Stimulated activated CD8-positive, alpha-beta memory T cell treated with anti-CD3 and anti-CD28 coated beads, Interleukin-12 subunit alpha, Interleukin-12 subunit beta, amount 100 ng/mL, for 24 hours (primary cell): ENCODE results near the gene GLI1.
"Not testable (repeated sequence)": the region's sequence is repeated elsewhere in the genome, so short reads cannot be mapped to it uniquely, and the experiment has no call there.

Source experiments
- DNase-seq: peaks from one replicate; pipeline ENCODE4 v3.0.0-alpha.2; 2020; ENCODE audit errors: extremely low read depth

Gene GLI1

DNA sequence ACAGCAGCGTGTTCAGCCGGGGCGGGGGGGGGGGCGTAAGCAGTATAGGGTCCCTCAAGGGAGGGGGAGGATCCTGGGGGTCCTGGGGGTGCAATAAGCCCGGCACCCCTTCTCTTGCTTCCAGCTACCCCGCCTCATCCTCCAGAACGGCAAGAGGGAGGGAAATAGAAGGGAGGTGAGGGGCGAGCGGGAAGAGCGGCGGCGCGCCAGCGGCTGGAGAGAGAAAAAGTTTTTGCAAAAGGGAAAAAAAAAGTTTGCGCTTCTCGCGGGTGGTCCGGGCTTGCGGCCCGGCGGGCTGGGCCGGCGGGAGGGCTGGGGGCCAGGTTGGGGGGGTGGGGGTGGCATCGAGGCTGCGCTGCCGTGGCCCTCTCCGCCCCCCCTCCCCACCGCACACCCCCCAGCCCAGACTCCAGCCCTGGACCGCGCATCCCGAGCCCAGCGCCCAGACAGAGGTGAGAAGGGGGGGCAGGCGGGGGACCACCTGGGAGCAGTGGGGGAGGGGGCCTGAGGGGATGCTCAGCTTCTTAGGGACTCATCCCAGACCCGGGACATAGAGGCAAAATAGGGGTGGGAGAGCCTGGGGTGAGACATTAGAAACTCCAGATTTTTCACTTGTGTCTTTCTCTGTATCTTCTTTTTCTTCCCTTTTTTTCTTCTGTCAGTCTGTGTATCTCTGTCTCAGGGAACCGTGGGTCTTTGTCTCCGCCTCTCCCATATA is at the start of gene GLI1:
Gene GLI1 (plus strand): TSS at position 36 of the 718 bp plus-strand sequence. CDS start 3,907 bp downstream, outside the sequence.
- no peak for DNase-seq

DNA sequence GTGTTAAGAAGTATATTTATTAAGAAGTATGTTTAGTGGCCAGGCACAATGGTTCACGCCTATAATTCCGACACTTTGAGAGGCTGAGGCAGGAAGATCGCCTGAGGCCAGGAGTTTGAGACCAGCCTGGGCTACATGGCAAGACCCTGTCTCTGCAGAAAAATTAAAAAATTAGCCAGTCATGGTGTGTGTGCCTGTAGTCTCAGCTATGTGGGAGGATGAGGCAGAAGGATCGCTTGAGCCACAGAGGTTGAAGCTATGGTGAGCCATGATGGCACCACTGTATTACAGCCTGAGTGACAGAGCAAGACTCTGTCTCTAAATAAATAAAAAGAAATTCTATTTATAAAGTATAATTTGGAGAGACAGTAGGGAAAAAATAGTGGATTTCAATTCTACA is 49.1 kb upstream of the GLI1 start:
- no peak for DNase-seq

DNA sequence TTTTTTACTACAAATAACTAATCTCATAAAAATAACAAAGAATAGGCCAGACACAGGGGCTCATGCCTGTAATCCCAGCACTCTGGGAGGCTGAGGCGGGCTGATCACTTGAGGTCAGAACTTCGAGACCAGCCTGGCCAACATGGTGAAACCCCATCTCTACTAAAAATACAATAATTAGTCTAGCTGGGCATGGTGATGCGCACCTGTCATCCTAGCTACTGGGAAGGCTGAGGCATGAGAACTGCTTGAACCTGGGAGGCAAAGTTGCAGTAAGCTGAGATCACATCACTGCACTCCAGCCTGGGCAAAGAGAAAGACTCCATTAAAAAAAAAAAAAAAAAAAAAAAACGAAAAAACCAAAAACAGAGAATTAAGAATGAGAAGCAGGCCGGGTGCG is 45.4 kb upstream of the GLI1 start:
- not testable (repeated sequence) for DNase-seq

GRCh38 chr12:57415088-57415487 is 44.5 kb upstream of the GLI1 start:
- DNase-seq: no peak

DNA sequence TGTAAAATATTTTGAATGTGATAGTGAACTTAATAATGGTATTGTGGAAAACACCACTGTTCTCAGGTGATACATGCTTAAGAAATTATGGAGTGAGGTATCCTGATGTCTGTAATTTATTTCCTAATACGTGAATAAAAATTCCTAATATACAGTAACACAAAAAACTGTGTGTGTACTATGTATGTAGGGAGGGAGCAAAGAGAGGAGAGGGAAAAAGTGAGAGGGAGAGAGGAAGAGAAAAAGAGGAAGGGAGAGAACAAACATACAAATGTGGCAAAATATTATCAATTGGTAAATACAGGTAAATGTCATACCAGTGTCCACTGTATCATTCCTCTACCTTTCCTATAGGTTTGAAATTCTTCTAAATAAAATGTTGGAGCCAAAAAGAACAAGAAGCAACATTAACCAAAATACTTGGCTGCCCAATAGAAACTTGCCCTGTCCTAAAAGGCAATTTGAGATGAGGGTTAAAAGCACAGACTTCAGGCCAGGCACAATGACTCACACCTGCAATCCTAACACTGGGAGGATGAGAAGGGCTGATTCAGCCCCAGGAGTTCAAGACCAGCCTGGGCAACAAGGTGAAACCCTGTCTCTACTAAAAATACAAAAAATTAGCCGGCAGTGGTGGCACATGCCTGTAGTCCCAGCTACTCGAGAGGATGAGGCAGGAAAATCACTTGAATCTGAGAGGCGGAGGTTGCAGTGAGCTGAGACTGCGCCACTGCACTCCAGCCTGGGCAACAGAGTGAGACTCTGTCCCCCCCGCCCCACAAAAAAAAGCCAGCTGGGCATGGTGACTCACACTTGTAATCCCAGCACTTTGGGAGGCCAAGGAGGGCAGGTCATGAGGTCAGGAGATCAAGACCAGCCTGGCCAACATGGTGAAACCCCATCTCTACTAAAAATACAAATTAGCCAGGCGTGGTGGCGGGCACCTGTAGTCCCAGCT is 43.3 kb upstream of the GLI1 start:
- no peak for DNase-seq

DNA sequence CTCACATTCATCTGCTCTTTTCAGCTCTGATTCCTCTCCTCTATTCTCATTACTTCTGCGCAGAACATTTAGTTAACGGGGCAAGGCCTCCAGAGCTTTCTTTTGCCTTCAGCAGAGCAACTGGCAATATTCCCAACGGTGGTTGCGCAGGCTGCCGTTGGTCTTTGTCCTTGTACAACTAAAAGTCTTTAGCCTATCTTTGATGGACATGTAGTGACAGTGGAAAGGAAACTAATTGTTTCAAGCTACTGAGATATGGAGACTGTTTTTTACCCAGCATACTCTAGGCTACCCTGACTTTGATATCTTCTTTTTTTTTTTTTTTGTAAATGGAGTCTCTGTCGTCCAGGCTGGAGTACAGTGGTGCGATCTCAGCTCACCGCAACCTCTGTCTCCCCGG is 41.3 kb upstream of the GLI1 start:
- no peak for DNase-seq

DNA sequence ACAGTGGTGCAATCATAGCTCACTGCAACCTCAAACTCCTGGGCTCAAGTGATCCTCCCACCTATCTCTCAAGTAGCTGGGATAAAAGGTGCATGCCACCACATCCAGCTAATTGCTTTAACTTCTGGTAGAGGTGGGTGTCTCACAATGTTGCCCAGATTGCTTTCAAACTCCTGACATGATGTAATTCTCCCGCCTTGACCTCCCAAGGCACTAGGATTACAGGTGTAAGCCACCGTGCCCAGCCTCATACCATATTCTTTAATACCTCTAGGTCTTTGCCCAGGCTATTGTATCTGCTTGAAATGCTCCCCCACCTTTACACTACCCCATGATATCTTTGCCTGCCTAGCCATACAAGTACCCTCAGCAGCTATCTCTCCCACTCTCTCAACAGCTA is 40.1 kb upstream of the GLI1 start:
- no peak for DNase-seq

DNA sequence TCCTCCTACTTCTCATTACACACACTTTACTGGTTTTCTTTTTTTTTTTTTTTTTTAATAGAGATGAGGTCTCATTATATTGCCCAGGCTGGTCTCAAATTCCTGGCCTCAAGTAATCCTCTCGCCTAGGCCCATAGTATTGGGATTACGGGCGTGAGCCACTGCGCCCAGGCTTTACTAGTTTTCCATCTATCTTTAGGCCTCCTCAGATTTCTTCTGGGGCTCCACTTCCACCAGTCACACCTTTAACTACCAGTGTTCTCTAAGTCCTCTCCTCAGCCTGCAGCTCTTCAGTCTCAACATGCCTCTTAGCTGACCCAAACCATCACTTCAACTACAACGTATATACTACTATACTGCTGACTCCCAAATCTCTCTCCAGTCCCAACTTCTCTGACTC is 39.1 kb upstream of the GLI1 start:
- DNase-seq: no peak

DNA sequence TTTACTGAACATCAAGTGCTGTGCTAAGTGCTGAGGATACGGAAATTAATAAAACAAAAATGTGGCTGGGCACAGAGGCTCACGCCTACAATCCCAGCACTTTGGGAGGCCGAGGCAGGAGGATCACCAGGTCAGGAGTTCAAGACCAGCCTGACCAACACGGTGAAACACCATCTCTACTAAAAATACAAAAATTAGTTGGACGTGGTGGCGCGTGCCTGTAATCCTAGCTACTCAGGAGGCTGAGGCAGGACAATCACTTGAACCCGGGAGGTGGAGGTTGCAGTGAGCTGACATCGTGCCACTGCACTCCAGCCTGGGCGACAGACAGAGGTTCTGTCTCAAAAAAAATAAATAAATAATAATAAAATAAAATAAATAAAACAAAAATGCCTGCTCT is 32.6 kb upstream of the GLI1 start:
- not testable (repeated sequence) for DNase-seq

GRCh38 chr12:57428965-57429364 is 30.6 kb upstream of the GLI1 start:
- DNase-seq: no peak

DNA sequence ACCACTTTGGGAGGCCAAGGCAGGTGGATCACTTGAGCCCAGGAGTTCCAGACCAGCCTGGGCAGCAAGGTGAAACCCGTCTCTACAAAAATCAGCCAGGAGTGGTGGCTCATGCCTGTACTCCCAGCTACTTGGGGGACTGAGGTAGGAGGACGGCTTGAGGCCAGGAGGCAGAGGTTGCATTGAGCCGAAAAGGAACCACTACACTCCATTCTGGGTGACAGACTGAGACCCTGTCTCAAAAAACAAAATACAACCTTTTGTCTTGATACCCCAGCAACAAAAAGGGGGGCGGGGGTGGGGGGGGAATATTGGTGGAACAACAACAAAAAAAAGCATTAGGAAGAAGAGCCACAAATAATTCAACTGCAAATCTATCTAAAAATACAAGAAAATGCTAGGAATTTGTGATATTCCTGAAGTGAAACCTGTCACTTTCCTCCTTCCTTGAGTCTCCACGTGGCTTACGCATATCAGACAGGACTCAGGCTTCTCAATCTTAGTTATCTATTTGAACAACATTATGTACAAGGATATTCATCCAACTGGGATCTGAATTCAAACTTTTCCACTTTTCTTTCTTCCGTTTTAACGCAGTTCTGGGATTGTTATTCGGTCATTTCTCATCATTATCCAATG is 30.0 kb upstream of the GLI1 start:
- no peak for DNase-seq

DNA sequence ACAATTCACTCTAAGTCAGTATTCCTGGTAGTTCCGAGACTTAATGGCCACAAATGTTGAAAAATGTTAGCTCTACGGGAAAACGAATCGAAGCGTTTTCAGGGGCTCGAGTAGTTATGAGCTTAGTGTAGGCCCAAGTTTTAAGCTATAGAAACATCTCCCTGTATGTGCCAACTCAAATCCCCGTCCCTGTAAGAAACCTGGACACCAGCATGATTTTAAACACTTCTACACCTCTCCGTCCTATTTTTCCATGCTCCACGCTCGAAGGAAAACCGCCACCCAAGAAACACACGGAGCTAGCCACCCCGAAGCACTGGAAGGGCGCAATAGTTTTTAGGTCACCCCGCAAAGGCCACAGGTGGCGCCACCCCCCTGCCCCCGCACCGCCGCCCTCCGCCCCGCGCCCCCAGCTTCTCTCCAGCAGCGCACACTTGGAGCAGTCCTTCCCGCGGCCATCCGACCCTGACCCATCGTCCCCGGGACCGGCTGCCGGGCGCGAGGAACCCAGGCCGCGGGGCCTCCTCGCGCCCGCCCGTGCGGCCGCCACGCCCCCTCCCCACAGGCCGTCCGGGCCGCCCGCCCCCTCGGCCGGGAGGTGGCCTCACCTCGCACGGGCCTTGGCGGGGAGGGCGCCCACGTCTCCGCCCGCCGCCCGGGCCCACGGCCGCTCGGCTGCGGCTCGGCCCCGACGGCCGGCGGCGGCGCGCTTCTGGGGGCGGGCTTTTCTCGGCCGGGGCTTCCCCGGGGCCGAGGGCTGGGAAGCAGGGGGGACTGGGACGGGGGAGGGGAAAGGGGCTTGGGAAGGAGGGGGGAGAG is 29.3 kb upstream of the GLI1 start:
- DNase-seq: no peak

GRCh38 chr12:57430931-57431566 is 28.5 kb upstream of the GLI1 start, which contains the start of gene R3HDM2:
R3HDM2 (minus strand) TSS chr12:57431043; CDS start chr12:57310428, 120,615 bp downstream.
- peak; percentile 87 for DNase-seq

- DNase-seq: no peak
Measured at GRCh38 chr12:57431654-57432188, 27.9 kb upstream of the GLI1 start.

DNA sequence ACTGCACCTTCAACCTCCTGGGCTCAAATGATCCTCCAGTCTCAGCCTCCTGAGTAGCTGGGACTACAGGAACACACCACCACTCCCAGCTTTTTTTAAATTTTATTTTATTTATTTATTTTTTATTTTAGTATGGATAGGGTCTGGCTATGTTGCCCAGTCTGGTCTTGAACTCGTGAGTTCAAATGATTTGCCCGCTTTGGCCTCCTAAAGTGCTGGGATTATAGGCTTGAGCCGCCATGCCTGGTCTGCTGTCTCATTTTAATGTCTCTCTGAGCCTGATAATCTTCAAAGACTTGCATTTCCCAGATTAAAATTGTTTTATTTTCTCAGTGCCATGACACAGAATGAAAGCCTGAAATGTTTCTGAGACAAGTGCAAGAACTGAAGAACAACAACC is 26.2 kb upstream of the GLI1 start:
- DNase-seq: no peak

GRCh38 chr12:57434517-57435223 is 24.9 kb upstream of the GLI1 start, which contains the start of gene INHBC:
INHBC (plus strand) TSS chr12:57434784; CDS start chr12:57434887, 103 bp downstream.
- no peak for DNase-seq

GRCh38 chr12:57435293-57435692 is 24.3 kb upstream of the GLI1 start:
- DNase-seq: no peak

DNA sequence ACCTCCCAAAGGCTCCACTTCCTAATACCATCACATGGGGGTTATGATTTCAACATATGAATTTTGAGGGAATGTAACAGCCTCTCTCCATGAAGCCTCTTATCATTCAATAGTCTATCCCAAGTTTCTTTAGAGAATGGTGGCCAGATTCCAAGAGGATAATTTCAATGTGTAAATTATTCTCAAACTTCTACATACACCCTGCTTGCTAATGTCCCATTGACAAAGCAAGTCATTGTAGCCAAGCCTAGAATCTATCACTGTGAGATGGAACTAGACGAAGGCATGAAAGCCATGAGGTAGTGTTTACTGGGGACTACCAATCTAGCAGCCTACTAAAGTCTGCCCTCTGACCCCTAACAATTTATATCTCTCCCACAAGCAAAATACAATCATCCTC is 21.2 kb upstream of the GLI1 start:
- DNase-seq: no peak

- no peak for DNase-seq
Measured at GRCh38 chr12:57439762-57440266, 19.8 kb upstream of the GLI1 start.

DNA sequence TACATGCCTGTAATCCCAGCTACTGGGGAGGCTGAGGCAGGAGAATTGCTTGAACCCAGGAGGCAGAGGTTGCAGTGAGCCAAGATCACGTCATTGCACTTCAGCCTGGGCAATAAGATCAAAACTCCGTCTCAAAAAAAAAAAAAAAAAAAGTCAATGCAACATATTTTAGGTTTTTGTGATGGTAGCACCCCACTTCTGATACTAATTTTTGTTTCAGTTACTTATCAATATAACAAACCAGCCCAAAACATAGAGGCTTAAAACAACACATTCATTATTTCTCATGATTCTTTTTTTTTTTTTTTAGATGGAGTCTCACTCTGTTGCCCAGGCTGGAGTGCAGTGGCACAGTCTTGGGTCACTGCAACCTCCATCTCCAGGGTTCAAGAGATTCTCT is 18.2 kb upstream of the GLI1 start:
- not testable (repeated sequence) for DNase-seq
